Measurements from ENCODE around the gene SUMO3.

Gene SUMO3

DNA sequence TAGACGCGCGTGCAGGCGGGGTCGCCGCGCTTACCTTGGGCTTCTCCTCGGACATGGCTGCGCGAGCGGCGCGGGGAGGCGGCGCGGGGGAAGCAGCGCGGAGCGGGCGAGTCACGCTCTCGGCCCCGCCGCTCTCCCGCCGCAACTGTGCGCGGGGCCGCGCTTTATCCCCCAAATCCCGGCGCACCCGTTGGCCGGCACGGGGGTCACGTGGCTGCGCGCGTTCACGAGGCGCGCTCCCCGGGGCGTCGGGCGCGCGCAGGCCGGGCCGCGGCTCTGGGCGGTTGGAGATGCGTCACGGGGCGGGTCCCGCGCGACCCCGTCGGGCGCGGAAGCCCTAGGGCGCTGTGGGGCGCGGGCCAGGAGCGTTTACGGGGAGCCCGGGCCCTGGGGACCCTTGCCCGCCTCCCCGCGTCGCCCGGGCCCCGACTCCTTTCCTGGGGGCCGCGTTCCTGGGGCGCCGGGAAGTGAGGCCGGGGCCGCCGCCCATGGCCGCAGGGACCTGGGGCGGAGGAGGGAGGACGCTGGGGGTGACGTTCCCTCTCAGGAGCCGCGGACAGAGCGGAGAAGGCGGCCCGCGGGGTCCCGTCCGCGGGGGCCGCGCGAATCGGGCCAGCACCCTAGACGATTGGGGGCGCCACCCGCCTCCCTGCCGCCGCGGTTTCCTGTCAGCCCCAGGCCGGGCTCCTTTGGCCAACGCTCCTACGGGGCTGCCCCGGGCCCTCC lies at the start of gene SUMO3:
Gene SUMO3 (minus strand): TSS at position 149 of the 726 bp plus-strand sequence. CDS start 94 bp downstream, at position 55.
- DNase-seq (ENCODE audit: low read depth, low spot score): peak; percentile 64

DNA sequence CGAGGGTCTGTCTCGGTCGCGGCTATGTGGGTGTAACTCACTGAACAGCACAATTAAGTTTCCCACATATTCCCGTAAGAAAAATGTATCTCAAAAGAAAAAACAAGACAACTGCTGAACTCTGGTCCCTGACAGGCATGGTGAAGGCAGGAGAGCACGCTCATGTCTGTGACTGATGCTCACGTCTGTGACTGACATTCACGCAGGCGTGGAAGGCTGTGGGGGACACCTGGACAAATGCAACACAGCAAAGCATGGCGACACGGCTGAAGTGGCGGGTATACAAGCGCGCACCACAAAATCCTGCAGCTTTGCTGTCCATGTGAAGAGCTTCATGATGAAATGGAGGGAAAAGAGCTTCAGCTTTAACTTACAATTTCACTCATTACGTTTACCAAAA lies 49.6 kb upstream of the SUMO3 start:
- no peak for DNase-seq (ENCODE audit: low read depth, low spot score)

DNA sequence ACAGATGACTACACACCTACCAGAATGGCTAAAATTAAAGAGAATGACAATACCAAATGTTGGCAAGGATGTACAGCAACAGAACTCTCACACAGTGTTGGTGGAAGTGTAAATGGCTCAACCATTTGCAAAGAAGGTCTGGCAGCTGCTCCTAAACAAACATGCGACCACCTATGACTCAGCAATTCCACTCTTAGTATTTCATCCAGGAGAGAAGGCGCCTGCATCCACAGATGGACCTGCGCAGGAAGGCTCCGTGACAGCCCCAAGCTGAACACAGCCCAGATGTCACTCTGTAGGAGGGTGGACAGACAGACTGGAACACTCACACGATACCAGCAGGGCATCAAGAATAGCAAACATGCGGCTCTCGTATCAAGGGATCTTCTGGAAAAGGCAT lies 48.9 kb upstream of the SUMO3 start:
- no peak for DNase-seq (ENCODE audit: low read depth, low spot score)

GRCh38 chr21:44865561-44866280 lies 47.9 kb upstream of the SUMO3 start:
- DNase-seq (ENCODE audit: low read depth, low spot score): no peak

DNA sequence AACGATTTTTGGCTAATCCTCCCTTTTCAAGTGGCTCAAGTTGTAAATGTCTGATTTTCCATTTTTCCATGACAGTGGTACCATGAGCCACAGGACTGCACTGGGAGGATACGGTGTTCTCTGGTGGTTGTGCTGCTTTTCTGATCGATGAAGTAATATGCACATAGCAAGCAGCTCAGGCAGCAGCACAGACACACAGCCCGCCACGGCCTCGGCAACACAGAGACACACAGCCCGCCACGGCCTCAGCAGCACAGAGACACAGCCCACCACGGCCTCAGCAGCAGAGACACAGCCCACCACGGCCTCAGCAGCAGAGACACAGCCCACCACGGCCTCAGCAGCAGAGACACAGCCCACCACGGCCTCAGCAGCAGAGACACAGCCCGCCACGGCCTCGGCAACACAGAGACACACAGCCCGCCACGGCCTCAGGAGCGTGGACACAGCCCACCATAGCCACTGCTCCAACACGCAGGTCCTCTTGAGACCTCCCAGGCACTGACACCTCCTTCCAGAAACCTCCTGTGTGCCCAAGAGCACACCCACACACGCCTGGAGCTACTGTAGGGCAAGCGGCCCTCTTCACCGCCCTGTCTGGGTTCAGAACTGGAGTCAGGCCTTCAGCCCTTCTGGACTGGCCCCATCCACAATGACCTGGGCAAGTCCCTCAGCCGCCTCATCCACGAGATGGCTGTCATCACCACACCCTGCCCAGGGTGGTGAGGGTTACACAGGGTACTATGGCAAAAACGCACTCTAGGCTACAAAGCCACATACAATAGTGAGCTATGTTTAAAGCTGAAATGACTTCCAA lies 45.2 kb upstream of the SUMO3 start:
- DNase-seq (ENCODE audit: low read depth, low spot score): no peak

- no peak for DNase-seq (ENCODE audit: low read depth, low spot score)
Measured at GRCh38 chr21:44858791-44859190, 40.9 kb upstream of the SUMO3 start.

GRCh38 chr21:44858291-44858690 lies 40.4 kb upstream of the SUMO3 start:
- DNase-seq (ENCODE audit: low read depth, low spot score): no peak

DNA sequence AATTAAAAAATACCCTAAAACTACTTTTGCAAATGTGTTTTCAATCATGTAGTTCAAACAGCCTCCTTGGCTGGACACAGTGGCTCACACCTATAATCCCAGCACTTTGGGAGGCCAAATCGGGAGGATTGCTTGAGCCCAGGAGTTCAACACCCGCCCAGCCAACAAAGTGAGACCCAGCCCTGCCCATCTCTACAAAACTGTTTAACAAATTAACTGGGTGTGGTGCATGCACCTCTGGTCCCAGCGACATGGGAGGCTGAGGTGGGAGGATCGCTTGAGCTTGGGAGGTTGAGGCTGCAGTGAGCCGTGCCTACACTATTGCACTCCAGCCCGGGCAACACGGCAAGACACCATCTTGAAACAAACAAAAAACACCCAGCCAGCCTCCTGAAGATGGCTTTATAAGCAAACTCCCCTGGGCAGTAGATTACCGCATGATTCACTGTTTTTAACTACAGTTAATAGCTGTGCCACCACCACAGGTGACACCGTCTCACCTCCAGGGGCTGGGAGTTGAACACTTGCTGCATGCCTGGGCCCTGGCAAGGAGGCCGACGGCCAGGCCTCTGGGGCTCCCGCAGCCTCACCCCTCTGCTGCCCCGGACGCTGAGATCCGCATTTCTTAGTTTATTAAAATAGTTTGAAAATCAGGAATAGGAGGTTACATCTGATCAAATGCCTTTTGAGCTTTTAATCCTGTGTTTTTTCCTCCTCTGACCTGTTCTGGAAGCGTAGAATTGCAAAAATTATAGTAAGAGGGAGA lies 39.4 kb upstream of the SUMO3 start:
- no peak for DNase-seq (ENCODE audit: low read depth, low spot score)

- no peak for DNase-seq (ENCODE audit: low read depth, low spot score)
Measured at GRCh38 chr21:44856131-44856530, 38.3 kb upstream of the SUMO3 start.

DNA sequence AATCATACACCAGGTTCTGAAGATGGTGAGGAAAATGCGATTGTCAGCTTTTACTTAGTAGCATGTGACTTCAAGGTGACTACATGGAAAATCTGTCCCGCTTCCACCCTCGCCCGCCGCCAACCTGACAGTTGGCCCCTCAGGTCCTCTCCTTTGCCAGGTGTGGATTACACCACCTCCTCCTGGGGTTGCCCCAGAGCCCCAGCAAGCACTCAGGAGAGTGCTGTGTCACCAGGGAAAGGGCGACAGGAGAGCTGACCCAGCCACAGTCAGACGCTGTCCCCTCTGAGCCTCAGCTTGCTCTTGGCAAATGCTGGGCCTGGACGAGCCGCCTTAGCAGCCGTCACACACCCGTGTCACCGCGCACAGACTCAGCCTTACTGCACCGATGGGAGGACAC lies 37.7 kb upstream of the SUMO3 start:
- no peak for DNase-seq (ENCODE audit: low read depth, low spot score)

- no peak for DNase-seq (ENCODE audit: low read depth, low spot score)
Measured at GRCh38 chr21:44854664-44855446, 37.0 kb upstream of the SUMO3 start.

DNA sequence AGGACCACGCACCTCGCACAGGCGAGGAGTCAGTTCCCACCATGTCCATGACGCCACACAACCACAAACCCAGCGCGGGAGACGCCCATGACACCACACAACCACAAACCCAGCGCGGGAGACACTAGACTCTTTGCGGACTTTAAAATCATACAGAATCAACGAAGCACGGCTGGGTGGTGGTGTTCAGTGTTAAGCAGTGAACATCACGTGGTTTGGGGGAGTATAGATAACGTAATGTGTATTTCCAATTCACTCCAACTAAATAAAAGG lies 36.5 kb upstream of the SUMO3 start:
- DNase-seq (ENCODE audit: low read depth, low spot score): no peak

DNA sequence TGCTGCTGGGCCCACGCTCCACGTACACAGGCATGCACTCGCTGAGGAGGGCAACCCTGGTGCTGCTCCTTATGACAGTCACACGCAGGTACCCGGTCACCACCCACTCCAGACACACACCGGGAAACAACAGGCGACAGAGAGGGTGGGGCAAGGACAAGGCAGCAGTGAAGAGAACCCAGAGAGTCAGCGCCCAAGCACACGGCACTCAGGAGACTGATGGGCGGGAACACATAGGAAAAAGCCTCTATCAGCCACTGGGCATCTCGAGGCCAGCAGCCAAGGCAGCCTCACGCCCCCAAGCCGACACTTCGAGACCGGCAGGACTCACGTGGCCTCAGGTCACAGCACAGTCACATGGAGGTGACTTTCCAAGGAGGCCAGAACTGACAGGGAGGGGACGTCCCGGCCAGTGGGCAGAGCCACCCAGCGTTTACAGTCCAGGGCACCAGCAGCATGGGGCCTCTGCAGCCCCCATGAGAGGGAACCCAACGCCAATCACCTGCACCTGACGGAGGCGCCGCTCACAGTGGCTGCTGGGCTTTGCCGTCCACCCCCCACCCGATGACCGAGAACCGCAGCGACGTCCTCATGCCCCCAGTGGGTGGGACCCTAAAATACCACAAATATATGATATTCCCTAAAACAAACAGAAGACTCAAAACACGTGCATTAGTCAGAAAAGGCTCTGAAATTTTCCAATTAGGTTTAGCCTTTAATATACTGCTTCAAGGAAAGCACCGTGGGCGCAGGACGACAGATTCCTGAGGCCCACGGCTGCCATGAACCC lies 35.9 kb upstream of the SUMO3 start:
- DNase-seq (ENCODE audit: low read depth, low spot score): no peak

DNA sequence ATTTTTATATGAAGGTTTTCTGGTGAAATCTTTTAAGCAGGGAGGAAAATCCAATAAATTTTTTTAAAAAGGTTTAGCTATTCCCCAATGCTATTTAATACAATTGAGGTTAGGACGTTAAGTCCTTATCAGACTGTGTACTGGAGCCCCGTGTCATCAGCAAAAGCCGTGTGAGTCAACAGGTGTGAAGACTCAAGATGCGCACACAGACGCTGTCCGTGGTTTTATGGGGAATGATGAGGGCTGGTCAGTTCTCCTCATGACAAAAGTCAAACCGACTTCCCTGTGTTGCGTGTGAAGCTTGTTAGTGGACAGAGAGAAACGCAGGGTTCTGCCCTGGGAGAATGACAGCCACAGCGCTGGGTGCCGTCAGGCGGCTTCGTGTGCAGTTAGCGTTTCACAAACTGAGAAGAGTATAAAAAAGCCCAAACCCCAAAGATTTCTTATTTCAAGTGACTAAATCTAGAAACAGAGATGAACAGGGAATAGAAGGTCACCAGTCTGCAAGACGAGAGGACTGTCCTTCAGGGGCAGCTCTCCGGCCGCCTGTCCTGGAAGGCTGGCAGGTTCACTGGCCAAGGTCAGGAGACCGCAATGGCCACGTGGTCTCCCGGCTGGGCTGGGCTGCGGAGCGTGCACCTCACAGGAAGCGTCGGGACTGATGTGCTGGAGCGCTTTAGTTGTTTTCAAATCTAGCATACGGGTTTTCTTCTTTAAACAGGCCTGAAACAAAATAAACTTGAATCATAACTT lies 33.2 kb upstream of the SUMO3 start:
- no peak for DNase-seq (ENCODE audit: low read depth, low spot score)

DNA sequence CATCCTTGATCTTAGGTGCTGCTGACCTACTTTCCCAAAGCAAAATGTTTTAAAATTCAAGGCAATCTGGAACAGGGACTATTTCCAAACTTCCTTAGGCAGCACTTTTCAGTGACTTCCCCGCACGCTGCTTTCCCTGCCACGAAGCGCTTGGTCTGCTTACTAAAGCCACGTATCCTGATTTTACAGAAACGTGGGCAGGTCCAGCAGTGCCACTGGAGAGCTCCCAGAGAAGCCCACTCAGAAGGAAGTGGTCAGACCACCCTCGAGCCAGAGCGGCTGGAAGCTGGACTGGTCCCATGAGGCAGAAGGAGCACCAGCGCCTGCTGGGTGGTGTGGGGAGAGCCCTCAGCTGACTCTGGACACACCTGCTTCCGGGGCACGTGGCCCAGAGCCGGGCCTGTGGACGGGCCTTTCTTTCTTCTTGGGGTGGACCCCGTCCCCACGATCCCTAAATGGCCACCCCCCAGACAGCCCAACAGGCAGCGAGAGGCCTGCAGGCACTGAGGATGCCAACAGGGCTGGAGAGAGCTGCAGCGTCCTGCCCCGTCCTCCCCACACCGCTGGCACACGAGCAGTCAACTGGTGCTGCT lies 32.4 kb upstream of the SUMO3 start:
- no peak for DNase-seq (ENCODE audit: low read depth, low spot score)

DNA sequence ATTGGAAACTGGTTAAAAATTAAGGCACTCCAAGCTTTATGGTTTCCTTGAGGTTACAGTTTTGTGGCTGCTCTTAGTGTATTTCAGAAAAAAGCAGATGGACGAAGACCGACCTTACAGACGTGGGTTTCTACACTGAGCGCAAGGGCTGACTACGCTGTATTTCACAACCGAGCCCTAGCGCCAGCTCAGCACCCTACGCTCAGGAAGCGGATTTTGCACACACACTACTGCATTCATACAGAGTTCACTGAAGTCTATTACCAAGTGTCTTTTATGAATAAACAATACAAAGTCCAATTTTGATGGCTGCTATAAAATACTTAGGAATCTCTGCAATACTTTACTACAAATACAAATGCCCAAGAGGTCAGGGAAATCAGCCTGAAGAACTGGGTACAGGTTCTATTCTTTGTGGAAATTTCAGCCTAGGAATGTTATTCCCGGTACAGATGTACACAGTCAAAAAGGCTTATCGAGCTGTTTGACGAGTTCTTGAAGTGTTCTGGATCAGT lies 31.8 kb upstream of the SUMO3 start:
- DNase-seq (ENCODE audit: low read depth, low spot score): no peak

GRCh38 chr21:44848821-44849521 lies 31.1 kb upstream of the SUMO3 start:
- DNase-seq (ENCODE audit: low read depth, low spot score): no peak
